Jurkat, Clone E6-1 (cell line): ENCODE data around the gene ARIH1. TPM values are rescaled to one million over a fixed set of nuclear protein-coding genes. Genes with fewer than 3 reads are reported as not detected.
"Not testable (repeated sequence)": the region's sequence is repeated elsewhere in the genome, so short reads cannot be mapped to it uniquely, and the experiment has no call there.

Source experiments
- DNase-seq: peaks from one replicate; pipeline ENCODE4 v3.0.0-alpha.2; 2011; ENCODE audit warnings: low read depth, low spot score
- H3K4me3 ChIP-seq: 2 replicates; pipeline ENCODE4 v1.5.1; 2011; ENCODE audit warnings: mild to moderate bottlenecking, low read length, control low read depth, moderate library complexity
- polyA plus RNA-seq: library from polyadenylated mRNA; unstranded; fragments of >200 nt; gene quantifications from one replicate; pipeline ENCODE4 v1.2.1, GENCODE V29; 2012; ENCODE audit warnings: missing spikeins; ENCODE audit not compliant: insufficient read length, insufficient read depth

The ARIH1 gene, protein sequence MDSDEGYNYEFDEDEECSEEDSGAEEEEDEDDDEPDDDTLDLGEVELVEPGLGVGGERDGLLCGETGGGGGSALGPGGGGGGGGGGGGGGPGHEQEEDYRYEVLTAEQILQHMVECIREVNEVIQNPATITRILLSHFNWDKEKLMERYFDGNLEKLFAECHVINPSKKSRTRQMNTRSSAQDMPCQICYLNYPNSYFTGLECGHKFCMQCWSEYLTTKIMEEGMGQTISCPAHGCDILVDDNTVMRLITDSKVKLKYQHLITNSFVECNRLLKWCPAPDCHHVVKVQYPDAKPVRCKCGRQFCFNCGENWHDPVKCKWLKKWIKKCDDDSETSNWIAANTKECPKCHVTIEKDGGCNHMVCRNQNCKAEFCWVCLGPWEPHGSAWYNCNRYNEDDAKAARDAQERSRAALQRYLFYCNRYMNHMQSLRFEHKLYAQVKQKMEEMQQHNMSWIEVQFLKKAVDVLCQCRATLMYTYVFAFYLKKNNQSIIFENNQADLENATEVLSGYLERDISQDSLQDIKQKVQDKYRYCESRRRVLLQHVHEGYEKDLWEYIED
- polyA plus RNA-seq: 141 TPM

DNA sequence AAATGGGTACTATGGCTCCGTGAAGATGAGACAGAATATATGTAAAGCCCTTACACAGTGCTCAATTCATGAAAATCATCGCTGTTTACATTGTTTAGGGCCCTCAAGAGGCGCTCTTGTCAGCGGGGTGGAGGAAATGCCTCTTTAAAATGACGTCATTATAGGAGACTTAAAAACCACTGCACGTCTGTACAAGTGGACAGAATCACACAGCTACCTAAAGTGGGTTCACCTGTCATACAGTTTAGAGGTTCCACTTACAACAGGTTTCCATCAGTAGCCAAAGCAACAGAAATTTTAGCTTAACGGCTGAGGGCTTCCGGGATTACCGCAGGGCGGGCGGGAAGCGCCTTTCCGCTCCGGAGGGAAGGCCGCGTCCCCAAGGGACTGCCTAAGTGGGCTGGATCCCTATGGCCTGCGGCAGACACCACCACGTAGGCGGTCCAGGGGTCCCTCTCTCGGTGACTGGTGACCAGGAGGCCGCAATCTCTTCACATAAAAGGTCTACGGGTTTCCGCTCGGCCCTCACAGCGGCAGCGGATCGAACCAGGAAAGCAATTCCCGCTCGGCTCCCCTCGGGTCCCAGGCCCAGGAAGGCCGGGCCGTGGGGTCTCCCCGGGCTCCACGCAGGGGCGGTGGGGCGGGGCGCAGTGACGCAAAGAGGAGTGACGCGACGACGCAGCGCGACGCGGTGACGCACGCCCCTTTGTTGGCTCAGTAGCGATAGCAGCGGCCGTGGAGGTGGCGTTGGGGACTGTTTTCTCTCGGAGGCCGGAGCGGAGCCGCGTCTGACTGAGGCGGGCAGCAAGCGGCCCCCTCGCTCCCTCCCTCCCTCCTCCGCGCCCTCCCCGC is at the start of gene ARIH1:
TSS of gene ARIH1 (plus strand) at position 717 of the 852 bp plus-strand sequence. CDS start 310 bp downstream, outside the sequence.
- peak; percentile 89 for DNase-seq
- H3K4me3 ChIP-seq: peak within 1 kb of the TSS; percentile 90

DNA sequence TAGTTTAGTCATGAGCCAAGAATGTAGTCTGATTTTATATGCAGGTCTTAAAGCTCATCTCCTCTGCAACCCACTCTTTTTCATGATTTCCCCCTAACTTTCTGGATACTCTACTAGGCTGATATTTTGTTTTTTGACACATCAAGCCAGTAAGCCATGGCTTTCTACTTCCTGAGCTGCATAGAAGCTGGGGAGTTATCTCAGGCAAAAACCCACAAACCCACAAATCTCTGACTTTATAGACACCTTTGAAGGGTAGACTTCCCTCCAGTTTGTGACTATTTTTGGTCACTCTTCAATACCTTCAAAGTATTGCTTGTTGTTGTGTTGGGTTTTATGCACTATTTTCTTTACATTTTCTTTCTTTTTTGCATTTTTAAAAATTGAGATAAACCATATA is 47.4 kb upstream of the ARIH1 start:
- DNase-seq: peak; percentile 49
- no peak overlapping the region for H3K4me3 ChIP-seq

DNA sequence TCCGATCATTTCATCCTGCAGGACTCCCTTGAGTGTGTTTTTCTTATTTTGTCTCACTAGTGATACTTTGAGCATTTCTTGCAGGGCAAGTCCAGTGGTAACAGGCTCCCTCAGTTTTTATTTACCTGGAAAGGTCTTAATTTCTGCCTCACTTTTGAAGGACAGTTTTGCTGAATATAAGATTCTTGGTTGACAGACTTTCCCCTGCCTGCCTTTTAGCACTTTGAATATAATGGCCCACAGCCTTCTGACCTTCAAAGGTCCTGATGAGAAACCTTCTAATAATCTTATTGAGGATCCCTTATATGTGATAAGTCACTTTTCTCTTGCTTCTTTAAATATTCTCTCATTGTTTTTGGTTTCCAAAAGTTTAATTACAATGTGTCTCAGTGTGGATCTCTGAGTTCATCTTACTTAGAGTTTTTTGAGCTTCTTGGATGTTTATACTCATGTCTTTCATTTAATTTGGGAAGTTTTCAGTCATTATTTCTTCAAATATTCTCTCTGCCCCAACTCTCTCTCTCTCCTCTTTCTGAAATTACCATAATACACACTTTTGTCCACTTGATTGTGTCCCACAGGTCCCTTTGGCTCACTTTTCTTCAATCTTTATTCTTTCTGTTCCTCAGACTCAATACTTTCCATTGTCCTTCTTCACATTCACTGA is 36.3 kb upstream of the ARIH1 start:
- no peak overlapping the region for H3K4me3 ChIP-seq
- no peak for DNase-seq

DNA sequence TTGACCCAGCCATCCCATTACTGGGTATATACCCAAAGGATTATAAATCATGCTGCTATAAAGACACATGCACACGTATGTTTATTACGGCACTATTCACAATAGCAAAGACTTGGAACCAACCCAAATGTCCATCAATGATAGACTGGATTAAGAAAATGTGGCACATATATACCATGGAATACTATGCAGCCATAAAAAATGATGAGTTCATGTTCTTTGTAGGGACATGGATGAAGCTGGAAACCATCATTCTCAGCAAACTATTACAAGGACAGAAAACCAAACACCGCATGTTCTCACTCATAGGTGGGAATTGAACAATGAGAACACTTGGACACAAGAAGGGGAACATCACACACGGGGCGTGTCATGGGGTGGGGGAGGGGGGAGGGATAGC is 31.3 kb upstream of the ARIH1 start:
- DNase-seq, H3K4me3 ChIP-seq: not testable (repeated sequence)

DNA sequence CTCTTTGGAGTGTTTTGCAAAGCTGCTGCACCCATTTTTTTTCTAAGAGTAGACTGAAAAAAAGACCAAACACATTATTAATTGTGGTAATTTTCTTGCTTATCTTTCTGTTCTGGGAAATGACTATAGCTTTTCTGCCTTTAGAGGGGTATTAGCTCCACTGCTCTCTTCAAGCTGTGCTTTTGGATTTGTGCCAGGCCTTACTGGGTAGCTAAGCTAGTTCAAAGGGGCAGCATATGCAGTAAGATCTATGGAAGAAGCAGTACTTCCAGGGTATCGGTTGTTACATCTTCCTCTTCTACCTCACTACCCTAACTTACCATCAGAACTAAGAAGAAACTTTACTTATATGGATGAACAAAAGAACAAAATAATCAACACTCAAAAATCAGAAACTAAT is 28.7 kb upstream of the ARIH1 start:
- peak; percentile 24 for DNase-seq
- no peak overlapping the region for H3K4me3 ChIP-seq

DNA sequence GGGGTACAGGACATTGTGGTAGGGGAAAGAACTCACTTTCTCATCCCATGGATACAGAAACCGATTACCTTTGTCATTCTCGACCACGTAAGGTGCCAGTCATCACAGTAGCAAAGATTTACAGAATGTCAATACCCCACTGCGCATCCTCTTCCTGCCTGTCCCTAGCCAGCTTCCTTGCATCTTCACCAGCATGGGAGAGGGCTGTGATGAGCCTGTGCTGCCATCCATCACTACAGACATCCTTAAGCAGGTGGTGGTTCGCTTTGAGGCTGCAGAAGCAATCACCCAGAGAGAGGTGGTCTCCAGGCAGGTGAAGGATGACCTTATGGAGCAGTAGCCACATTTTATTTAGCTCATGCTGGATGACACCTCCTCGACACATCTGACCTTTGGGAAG is 23.3 kb upstream of the ARIH1 start:
- no peak overlapping the region for H3K4me3 ChIP-seq
- DNase-seq: no peak

DNA sequence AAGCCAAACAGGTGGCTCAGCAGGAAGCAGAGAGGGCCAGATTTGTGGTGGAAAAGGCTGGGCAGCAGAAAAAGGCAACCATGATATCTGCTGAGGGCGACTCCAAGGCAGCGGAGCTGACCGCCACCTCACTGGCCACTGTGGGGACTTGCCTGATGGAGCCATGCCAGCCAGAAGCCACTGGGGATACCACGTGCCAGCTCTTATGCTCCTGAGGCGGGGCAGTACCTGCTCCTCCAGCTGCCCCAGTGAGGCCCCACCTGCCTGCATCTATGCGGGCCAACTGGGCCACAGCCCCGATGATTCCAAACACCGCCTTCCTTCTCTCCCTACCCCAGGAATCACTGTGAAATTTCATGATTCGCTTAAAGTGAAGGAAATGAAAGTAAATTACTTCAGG is 22.9 kb upstream of the ARIH1 start:
- DNase-seq: no peak
- H3K4me3 ChIP-seq: no peak overlapping the region

DNA sequence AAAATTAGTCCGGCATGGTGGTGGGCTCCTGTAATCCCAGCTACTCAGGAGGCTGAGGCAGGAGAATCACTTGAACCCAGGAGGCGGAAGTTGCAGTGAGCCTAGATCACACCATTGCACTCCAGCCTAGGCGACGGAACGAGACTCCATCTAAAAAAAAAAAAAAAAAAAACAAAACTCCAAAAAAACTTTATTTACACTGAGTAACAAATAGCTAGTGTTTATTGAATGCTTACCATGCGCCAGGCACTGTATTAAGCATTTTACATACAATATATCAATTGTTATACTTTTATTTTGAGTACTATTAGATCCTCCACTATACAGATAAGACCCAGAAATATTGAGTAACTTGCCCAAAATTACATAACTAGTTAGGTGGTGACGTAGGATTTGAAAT is 17.4 kb upstream of the ARIH1 start:
- no peak for DNase-seq
- no peak overlapping the region for H3K4me3 ChIP-seq

DNA sequence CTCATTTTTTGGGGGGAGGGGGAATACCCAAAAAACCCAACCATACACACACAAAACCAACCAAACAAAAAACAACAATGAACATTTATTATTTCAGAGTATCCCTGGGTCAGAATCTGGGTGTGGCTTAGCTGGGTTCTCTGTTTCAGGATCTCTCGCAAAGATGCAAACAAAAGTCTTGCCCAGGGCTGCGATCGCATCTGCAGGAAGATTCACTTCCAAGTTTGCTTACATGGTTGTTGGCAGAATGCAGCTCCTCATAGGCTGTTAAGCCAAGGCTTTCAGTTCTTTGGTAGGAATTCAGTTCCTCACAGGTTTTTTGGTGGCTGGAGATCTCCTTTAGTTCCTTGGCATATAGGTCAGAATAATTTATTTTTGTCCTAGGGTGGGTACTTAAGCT is 13.7 kb upstream of the ARIH1 start:
- H3K4me3 ChIP-seq: no peak overlapping the region
- no peak for DNase-seq

DNA sequence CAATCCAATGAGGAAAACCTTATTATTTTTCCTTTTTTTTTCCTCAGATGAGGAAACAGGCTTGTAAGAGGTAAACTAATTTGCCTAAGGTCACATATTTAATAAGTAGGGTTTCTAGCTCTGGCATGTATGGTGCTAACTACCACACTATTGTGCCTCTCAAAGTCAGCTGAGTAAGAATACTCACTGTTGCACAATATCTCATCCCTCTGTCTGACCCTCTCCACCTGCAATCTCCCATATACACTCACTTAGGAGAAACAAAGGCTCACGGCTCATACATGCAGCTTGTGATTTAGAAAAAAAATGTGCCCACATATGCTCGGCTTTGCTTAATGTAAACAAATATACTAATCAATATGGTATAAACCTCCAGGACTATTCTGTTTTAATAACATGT is 10.4 kb upstream of the ARIH1 start:
- H3K4me3 ChIP-seq: no peak overlapping the region
- no peak for DNase-seq

DNA sequence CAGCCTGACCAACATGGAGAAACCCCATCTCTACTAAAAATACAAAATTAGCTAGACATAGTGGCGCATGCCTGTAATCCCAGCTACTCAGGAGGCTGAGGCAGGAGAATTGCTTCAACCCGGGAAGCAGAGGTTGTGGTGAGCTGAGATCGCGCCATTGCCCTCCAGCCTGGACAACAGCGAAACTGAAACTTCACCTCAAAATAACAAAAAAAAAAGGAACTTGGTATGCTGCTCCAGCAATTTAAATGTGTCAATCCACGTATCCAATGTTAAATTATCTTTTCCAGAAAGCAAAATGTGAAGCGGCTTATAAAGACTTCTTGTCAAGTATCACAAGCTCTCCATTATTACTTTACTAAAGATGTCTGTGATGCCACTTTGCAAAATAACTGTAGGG is 9.9 kb upstream of the ARIH1 start:
- no peak for DNase-seq
- no peak overlapping the region for H3K4me3 ChIP-seq

DNA sequence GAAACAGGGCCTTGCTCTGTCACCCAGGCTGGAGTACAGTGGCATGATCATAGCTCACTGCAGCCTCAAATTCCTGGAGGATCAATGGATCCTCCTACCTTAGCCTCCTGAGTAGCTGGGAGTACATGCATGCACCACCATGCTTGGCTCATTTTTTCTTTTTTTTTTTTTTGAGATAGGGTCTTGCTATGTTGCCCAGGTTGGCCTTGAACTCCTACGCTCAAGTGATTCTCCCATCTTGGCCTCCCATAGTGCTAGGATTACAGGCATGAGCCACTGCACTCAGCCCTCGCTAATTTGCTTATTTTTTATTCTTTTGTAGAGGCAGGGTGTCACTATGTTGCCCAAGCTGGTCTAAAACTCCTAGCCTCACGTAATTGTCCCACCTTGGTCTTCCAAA is 6.0 kb upstream of the ARIH1 start:
- no peak for DNase-seq
- H3K4me3 ChIP-seq: no peak overlapping the region

DNA sequence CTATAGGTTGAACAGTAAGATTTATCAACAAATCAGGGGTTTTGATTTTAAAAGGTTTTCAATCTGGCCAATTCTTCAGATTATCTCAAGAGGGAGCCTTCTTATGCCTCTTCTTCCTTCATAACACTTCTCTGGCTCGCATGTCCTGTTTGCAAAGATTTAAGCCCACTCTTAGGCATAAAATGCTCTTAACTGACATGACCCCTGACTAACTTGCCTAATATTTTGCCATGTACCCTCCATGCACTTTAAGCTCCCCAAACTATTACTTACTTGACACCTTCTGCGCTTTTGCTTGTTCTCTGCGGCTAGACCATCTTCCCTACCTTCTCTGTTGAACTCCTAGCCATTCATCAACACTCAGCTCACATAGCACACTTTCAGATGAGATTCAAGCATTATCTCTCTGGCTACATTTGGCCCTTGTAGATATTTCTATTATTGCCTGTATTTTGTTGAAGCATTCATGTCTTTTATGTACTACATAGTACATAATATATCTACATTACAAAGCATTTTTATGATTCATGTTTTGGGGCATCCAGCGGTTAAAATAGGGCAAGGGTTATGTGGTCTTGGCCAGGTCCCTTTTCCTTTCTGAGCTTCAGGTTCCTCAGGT is 1.0 kb upstream of the ARIH1 start:
- peak; percentile 35 for DNase-seq
- peak overlapping the region; percentile 90 for H3K4me3 ChIP-seq

DNA sequence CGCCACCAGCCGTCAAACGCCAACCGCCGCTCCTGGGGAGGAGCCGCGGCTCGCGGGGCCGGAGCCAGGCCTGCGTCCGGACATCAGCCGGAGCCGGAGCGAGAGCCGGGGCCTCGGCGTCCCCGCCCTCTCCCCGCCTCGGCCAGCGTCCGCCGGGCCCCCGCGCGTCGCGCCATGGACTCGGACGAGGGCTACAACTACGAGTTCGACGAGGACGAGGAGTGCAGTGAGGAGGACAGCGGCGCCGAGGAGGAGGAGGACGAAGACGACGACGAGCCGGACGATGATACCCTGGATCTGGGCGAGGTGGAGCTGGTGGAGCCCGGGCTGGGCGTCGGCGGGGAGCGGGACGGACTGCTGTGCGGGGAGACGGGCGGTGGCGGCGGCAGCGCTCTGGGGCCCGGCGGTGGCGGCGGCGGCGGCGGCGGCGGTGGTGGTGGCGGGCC is 359 bp downstream of the ARIH1 start:
- H3K4me3 ChIP-seq: peak overlapping the region; percentile 90
- no peak for DNase-seq

DNA sequence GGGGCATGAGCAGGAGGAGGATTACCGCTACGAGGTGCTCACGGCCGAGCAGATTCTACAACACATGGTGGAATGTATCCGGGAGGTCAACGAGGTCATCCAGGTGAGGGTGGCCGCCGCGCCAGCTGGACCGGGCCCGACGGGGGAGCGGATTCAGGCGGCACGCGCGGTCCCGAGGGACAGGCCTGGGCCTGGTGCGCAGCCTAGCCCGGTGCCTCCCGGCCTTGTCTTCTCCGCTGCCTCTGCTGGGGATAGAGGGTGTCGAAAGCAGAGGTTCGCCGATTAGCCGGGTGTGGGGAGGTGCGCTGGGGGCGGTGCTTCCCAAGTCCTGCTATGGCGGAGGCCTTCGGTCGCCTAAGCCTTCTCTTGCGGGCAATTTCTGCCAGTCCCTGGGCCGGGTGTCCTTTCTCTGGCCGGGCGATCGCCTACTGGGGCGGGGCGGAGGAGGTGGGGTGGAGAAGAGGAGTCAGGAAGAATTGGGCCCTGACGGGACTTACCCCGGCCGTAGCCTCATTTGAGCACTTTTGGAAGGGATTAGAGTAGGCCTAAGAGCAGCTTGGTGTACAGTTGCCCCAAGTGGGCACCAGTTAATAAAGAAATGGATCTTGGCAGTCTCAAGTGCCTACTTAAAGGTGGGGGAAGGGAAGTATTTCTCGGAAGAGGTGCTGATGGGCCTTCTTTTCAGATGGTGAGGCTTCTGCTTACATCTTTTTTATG is 940 bp downstream of the ARIH1 start:
- peak; percentile 66 for DNase-seq
- H3K4me3 ChIP-seq: peak overlapping the region; percentile 90

DNA sequence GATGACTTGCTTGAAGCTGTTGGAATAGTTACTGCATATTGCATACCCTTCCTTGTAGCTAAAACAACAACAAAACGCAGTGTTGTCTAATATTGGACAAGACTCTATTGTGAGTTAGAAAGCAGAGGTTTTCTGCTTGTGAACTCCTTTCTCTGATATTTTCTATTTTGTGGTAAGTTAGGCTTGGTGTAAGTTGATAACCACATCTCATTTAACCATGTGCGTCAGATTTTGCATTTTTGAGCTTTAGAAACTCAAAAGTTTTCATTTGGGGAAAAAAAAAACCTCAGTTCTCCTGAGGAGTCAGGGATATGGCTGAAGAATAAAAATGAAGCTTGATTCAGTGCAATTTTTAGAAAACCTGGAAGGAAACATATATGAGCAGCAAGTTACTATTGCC is 1.5 kb downstream of the ARIH1 start:
- peak overlapping the region; percentile 90 for H3K4me3 ChIP-seq
- DNase-seq: no peak

DNA sequence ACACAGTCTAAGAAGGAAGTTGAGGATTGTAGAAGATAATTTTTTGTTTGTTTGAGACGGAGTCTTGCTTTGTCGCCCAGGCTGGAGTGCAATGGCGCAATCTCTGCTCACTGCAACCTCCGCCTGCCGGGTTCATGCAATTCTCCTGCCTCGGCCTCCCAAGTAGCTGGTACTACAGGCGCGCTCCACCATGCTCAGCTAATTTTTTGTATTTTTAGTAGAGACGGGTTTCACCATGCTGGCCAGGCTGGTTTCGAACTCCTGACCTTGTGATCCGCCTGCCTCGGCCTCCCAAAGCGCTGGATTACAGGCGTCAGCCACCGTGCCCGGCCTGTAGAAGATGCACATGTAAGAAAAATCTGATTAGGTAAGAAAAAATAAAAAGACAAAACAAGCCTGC is 2.2 kb downstream of the ARIH1 start:
- not testable (repeated sequence) for DNase-seq, H3K4me3 ChIP-seq

DNA sequence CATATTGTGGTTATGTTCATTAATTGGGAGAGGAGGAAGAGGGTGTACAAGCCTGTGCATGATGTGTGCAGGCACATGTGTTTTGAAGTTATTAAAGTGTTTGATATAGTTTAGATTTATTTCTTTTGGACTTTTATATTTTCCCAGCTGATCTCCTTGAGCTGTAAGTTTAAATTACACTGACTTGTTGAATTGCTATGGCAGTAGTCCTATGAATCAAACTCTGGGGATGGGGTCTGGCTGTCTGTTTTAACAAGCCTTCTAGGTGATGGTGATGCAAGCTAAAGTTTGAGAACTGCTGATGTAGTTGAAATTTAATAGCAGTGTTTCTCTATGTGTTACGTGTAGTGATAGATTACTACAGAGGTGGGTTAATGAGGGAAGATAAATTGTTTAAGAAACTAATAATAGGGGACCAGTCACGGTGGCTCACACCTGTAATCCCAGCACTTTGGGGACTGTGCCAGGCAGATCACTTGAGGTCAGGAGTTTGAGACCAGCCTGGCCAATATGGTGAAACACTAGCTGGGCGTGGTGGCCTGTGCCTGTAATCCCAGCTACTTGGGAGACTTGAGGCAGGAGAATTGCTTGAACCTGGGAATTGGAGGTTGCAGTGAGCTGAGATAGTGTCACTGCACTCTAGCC is 7.0 kb downstream of the ARIH1 start:
- DNase-seq: no peak
- H3K4me3 ChIP-seq: no peak overlapping the region
